Activated T-cell treated with anti-CD3 and anti-CD28 coated beads, Interleukin-2, amount 50 U/mL, for 1 hour (primary cell): ENCODE results near the gene SZT2.

Experiments
- DNase-seq: peaks from one replicate; pipeline ENCODE4 v3.0.0-alpha.2; 2020

Gene SZT2

DNA sequence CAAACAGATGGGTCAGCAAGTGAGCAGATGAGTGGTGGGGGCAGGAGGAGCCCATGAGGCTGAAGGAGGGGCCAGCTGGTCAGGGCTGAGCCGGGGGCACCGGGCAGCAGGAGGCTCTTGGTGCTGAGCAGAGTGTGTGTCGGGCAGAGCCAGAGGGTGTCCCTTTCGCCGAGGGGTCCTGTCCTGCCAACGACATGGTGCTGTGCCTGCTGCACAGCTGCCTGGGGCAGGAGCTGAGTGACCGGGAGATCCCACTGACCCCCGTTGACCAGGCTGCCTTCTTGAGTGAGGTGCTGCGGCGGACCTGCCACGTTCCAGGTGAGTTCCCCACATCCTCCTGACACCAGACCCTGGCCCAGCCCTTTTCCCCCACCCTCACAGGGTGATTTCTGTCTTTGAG, 36.5 kb downstream of the SZT2 start:
- no peak for DNase-seq

DNA sequence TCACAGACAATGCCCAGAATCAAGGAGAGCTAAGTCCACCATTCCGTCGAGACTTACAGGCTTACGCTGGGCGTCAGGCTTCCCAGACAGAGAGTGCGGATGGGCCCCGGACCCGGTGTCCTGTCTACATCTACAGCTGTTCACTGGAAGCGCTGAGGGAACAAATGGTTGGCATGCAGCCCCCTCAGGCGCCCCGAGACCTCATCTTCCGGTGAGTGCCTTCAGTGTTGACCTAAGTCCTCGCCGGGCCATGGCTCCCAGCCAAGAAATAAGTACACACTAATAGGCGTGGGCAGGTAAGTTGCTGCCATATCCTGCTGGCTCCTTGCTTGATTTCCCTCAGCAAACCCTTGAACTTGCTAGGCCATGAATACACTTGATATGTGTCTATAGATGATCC, 37.8 kb downstream of the SZT2 start:
- no peak for DNase-seq

DNA sequence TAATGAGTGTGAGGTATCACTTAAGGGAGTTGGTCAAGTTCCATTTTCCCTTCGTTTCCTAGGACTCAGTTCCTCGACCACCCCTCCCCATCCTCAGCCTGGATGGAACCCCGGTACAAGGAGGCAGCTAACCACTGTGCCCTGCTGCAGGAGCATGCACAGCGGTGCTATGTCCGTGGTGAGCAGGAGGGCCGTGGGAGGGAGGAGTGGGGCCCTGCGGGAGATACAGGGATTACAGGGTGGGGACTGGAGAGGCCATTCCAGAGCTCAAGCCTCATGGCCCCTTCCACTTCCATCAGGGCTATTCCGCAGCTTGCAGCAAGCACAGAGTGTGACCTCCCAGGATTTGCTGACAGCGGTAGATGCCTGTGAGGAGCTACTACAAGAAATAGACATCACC, 38.2 kb downstream of the SZT2 start:
- DNase-seq: no peak

DNA sequence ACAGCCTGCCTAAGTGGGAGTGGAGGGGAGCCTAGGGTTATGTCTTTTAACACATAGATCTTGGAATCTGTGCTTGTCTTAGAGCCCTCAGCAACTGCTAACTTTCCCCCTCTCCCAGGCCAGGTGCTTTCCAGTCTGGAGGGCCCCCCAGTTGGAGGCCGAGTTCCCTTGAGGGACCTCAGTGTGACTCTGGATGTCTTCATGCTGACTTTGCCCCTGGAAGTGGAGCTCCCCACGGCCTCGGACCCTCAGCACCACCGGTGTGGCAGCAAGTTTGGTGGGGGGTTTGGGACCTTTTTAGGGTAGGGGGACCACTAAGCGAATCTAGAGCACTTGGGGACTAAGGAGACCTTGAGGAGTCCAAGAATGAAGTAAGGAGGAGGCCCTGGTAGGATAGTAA, 41.1 kb downstream of the SZT2 start:
- DNase-seq: no peak

DNA sequence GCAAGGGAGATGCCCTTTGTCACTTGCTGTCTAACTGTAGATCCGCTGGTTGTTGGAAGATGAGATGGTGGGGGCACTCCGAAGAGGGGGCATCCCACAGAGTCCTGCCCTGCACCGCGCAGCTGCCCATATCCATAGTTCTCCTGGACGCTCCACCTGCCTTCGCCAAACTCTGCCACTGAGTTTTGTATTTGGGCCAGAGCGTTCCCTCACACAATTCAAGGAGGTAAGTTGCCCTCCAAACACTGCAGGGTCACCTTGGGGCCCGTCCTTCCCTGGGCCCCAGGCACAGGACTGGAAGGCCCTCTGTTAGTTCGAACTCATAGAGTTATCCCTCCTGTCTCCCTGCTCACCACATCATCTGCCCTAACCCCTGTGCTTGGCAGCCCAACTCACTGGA, 42.0 kb downstream of the SZT2 start:
- DNase-seq: no peak

DNA sequence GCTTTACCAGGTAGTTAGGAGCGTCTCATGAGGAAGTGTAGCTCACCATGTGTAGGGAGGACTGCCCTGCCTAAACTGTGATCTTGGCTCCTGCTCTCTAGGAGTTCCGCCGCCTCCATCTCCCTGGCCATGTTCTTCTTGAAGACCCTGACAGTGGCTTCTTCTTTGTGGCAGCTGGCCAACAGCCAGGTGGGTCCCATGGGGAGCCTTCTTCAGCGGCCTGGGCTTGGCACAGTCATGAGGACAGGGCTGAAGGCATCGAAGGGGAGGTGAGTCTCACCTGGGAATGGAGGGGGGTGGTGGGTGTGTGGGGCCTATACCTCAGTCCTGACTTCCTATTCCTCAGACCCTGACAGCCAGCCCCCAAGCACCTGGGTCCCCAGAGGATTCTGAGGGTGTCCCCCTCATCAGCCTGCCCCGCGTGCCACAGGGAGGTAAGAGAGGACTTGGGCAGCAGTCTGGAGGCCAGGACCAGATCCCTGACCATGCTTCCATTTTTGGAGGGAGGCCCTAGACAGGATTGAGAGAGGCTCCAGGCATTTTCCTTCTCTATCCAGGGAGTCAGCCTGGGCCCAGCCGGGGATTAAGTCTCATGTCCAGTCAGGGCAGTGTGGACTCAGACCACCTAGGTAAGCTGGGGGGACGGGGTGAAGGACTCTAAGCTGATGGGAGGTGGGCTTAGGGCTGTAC, 42.6 kb downstream of the SZT2 start:
- no peak for DNase-seq

DNA sequence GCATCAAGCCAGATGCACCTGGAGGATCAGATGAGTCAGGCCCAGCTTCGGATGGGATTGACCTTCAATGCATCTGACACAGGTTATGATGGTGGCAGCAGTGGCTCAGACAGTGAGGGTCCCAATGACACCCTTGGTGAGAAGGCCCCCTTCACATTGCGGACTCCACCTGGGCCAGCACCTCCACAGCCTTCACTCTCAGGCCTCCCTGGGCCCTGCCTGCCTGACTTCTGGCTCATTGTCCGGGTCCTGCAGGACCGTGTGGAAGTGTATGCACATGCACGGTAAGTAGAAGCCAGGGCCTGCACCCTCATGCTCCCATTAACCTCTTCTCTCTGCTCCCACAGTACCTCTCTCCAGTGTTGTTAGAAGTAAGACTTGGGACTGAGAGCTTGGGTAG, 43.2 kb downstream of the SZT2 start:
- DNase-seq: no peak

DNA sequence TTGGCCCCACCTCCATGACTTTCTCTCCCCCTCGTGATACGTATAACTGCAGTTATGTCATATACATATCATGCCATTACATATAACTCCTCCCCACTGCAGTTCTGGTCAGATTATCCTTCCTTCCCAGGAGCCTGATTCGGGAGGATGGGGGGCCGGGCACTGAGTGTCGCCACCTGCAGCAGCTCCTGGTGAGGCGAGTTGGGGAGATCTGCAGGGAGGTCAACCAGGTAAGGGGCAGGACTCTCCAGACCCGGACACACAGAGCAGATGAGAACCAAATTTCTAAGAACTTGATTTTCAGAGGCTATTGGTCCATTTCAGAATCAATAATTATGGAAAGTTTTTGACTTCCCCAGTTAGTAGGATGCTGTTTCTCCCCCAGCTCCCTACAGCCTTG, 44.6 kb downstream of the SZT2 start:
- no peak for DNase-seq

DNA sequence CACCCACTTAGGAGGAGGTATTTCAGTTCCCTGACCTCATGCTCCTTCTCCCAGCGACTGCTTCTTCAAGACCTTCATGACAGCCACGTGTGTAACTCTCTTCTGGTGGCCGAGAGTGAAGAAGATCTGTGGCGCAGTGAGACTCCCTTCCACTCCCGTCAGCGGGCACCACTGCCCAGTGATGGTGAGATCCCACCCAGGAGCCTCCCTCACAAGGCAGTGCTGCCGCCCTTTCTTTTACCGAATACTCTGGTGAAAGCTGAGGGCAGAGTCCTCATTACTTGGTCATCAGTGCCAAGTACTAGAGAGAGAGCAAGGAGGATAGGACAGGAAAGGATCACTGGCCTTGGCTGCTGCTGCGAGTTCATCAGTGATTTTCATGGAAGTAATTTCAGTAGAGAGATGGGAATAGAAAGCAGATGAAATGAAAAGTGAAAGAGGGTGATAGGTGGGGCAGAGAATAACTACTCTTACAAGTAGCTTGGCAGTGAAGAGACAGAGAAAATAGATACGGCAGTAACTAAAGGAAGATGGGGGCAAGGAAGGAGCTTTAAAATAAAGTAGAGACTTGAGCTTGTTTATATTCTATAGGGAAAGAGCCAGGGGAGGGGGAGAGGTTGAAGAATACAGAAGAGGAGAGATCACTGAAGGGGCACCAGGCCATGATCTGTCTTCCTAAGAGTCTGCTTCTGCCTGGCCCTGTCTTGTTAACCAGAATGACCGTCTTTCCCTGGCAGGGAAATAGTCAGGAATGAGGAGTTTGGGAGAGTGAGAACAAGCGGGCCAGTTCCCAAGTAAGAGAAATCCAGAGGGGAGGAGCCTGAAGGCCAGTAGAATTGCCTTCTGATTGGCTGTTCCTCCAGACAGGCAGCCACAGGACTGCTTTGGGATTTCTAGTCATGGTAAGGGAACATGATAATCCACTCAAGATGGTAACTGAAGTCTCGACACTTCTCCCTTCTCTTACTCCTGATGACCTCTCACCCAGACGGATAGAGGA, 45.7 kb downstream of the SZT2 start:
- DNase-seq: no peak

DNA sequence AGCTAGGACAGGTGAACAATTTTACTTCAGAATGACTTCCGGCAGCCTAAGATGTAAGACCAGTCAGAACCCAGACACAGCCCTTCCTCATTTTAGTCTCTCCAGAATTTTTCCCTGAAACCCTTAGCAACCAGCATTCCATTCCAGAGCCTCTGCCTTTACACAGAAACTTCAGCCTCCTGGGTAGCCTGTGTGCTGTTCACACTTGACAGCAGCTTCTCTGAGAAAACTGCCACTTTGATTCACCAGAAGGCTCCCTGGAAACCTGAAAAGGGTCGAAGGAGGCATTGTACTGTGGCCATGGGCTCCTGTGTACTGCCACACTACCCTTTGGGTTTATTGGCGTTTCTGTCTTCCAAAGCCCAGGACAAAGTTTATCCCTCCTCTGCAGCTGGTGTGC, 46.7 kb downstream of the SZT2 start:
- DNase-seq: no peak

DNA sequence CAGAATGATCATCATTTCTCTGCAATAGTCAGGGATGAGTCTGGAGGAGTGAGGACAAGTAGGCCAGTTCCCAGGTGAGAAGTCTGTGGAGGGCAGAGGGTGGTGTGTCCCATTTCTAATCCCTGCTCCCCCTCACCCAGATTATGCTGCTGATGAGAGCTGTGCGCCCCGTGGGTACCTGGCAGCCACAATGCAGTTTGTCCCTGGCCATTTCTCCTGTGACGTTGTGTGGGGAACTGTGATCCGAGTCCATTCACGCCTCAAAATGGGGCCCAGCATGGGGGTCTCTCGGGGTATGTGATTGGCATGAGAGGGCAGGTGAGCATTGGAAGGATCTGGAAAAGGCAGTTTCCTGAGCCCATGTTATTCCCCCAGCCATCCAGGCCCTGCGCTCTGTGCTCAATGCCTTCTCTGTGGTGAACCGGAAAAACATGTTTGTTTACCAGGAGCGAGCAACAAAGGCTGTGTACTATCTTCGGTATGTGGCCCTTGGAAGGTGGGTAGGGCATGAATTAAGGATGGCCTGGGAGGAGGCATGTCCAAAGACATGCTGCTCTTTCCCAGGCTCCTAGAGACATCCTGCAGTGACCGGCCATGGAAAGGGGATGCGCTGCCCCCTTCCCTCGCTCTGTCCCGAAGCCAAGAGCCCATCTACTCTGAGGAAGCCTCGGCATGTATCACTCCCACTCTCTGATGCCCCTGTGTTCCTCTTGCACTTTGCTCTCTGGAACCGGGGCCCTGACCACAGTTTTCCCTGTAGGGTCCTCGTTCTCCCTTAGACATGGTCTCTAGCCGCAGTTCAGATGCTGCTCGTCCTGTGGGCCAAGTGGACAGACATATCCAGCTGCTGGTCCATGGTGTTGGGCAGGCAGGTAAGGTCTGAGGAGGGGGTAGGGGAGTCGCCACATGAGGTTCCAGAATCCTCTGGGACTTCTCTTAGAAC, 47.6 kb downstream of the SZT2 start:
- peak; percentile 4 for DNase-seq

DNA sequence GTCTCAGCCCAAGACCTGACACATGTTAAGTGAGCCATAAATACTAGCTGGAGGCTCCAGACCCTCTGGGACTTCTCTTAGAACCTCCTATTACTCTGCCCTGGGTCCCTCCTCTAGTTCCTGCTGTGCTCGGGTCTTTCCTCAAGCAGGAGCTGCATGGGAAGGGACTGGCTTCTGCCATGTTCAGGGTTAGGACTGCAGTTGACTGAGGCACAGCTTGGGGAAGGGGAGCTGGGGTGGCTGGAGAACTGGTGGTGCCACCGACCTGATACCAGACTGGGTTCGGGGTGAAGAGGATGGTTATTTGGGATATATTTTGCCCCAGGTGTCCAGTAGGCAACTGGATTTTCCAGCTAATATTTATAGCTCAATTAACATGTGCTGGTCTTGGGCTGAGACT, 48.3 kb downstream of the SZT2 start:
- peak; percentile 6 for DNase-seq

DNA sequence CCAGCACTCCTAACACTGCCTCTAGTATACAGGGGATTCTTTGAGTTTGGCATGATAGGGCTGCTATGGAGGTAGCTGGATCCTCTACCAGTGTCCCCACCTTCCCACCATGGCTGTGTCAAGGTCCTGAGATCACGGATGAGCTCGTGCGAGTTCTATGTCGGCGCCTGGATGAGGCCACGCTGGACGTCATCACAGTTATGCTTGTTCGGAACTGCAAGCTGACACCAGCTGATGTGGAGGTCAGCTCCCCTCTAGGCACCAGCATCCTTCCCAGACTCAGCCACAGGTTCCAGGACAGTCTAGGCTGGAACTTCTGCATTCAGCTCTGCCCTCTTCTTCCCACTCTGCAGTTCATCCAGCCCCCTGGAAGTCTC, 48.9 kb downstream of the SZT2 start:
- DNase-seq: no peak

DNA sequence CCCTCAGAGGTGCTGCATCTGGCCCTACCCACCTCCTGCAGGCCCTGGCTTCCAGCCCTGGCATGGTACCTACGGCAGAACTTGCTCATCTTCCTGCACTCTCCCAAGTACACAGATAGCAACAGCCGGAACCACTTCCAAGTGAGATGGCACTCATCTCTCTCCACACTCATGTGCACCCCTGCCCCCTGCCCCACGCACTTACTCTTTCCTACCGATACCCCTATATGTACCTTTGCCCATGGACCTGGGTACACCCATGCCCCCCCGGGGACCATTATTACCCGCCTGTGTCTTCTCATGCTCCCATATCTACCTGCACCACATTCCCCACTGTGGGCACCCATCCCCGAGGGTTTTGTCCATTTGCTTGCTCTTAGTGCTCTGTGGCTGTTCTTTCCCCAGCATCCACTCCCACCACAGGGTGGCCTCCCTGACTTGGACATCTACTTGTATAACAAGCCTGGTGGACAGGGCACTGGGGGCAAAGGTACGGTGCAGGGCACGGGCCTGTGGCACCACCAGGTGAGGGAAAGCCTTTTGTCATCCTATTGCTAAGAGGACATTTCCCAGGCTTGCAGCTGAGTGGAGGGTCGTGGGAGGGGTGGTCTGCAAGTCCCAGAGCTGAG, 49.4 kb downstream of the SZT2 start:
- DNase-seq: peak; percentile 6

DNA sequence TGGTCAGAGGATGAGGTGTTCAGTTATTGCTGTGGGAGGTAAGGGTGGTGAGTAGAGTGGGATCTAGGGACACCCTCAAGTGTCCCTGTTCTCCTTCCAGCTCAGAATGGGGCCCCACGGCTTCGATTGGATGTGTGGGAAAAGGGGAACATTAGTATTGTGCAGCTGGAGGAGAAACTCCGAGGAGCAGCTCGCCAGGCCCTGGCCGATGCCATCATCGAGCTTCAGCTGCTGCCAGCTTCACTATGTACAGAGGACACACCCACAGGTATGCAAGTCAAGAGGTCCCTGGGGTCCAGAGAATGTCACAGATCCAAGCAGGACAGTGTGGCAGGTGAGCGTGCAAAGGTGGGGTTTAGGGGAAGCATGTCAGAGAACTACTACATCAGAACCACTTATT, 50.1 kb downstream of the SZT2 start:
- DNase-seq: peak; percentile 14

DNA sequence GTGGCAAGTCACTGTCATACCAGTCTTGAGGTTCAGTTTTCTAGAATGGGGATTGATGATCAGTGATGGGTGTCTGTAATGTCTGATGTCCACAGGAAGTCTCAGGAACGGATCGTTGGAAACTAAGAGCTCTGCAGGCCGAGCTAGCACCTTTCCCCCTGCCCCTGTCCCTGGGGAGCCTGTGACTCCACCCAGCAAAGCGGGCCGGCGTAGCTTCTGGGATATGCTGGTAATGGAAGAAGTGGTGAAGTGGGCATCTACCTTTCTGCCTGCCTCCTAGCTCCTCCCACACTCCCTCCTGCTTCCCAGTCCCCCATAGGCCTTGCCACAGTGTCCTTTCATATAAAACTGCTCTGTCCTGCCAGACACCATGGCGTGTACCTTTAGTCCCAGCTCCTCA, 50.7 kb downstream of the SZT2 start:
- DNase-seq: no peak

DNA sequence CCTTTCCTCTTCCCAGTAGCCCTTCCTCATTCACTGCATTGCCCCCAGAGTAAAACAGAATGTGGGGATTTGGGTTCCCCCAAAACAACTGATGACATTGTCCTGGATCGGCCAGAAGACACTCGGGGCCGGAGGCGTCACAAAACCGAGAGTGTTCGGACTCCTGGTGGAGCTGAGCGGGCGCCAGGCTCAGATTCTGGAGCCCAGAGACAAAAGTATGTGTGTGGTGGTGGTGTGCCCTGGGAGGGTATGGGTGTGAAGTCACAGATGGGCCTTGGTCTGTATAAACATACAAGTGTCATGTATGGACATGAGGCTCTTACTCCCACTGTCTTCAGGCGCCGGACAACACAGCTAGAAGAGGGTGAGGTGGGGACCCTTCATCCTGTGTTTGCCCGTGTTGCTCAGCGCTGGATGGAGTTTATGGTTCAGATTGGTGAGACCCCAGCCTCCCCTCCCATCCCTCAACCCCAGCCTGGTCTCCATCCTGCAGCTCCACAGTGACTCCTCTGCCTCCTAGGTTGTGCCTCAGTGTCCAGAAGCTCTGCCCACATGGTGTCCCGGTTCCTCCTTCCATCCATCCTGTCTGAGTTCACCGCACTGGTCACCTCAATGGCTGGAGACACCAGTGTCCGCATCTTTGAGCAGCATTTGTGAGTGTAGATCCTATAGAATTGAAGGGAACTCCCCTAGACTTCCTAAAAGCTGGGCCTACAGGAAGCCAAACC, 51.6 kb downstream of the SZT2 start:
- peak; percentile 6 for DNase-seq

DNA sequence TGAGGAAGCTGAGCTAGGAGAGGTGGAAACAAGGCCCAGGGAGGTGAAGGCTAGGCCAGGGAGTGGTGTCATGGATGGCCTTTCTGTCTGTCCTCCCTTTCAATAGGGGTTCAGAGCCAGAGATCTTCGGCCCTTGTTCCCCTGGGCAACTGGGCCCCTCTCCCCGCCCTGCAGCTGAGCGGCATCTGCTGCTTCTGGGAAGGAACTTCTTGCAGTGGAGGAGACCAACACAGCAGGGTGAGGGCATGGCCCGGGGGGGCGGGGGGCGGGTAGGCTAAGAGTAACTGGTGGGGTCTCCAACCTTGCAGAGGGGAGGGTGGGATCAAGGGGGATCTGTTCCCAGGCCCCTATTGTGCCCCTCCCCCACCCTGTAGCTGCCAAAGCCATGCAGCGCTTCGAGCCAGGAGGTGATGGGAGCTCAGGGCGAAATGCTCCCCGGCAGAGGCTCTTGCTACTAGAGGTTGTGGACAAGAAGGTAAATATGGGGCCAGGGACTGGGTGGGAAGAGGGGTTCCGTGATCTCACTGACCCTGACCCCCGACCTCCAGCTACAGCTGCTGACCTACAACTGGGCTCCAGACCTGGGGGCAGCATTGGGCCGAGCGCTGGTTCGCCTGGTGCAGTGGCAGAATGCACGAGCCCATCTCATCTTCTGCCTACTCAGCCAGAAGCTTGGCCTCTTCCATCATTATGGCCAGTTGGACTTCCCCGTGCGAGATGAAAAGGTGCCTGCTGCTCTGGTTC, 52.4 kb downstream of the SZT2 start:
- DNase-seq: no peak

DNA sequence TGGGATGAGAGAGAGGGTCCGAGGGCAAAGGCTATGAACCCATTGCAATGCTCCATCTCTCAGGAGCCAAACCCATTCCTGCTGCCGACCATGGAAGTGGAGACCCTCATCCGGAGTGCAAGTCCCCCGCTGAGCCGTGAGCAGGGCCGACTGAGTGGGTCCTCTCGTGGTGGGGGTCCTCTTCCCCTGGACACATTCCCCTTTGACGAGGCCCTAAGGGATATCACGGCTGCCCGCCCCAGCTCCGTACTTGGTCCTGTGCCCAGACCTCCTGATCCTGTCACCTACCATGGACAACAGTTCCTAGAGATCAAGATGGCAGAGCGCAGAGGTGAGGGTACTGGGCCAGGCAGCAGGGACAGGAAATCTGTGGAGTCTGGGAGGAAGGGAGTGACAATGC, 53.1 kb downstream of the SZT2 start:
- peak; percentile 6 for DNase-seq

DNA sequence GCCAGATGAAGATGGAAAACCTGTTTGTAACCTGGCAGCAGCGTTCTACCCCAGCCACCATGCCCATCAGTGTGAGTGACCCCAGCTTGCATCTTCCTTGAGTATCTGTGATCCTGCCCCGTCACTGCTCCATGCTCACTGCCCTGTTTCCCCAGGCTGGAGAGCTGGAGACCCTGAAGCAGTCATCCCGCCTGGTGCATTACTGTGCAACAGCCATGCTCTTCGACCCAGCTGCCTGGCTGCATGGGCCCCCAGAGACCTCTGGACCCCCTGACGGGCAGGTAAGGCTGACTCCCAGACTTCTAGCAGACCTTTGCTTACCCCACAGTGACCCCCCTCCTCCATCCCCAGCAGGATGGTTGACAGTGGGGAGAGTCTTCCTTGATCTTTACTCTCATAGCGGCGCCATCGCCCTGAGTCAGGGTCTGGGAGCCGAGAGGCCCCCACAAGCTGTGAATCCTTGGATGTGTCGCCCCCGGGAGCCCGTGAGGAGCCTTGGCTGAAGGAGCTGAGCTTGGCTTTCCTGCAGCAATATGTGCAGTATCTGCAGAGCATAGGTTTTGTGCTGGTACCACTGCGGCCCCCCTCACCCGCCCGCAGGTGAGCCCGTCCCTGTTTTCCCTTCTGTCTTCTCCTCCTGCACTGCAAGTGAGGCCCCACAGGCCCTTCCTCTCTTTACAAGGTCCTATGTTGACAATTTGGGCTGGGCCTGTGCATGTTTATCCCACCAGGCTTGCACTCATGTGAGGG, 53.7 kb downstream of the SZT2 start:
- DNase-seq: no peak
